ENCODE results near the gene MAP7D2.

Gene MAP7D2

DNA sequence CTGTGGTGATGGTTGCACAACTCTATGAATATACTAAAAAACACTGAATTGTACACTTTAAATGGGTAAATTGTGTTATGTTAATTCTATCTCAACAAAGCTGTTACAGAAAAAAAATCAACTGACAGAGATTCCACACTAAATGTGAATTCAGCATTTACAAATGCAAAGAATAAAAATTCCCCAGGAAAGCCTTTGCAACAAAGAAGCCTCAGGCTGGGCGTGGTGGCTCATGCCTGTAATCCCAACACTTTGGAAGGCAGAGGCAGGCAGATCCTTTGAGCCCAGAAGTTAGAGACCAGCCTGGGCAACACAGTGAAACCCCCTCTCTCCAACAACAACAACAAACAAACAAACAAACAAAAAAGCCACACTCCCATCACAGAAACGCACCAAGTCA is 134.8 kb downstream of the MAP7D2 start:
- POLR2A ChIA-PET = interaction anchor here (0.6 kb wide), 1 partner anchor 419 kb away, joined by 3 read pairs; no protein-coding TSS in a partner anchor
- CTCF ChIA-PET = interaction anchor here (0.5 to 0.7 kb wide), 2 partner anchors 30 to 51 kb away, joined by 3 to 4 read pairs; no protein-coding TSS in a partner anchor

DNA sequence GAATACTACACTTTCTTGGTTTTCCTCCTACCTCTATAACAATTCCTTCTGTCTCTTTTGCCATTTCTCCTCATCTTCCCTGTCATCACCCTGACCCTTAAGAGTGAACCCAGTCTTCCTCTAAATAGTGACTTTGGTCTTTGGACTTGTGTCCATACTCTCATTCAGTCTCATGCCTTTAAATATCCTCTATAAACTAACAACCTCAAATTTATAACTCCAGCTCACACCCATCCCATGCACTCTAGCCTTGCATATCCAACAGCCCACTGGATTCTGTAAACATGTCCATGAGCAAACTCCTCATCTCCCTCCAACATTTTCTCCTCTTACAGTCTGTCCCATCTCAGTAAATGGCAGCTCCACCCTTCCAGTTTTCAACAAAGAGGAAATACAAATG is 140.9 kb downstream of the MAP7D2 start:
- ChIA-PET CTCF (interaction anchor here (0.7 kb wide), 1 partner anchor 12 kb away, joined by 5 read pairs; no protein-coding TSS in a partner anchor), POLR2A (no interaction called here)
- Histone ChIP-seq H3K9me3 (ENCODE audit: control insufficient read depth, insufficient read depth, low read depth, low read length) (no peaks in the 10 kb centered on the region), H3K36me3 (ENCODE audit: control insufficient read depth in 2 of 2, insufficient read depth in 1 of 2, low read length in 2 of 2) (no peaks in the 10 kb centered on the region), H3K27ac (ENCODE audit: extremely low read depth, low read depth, low read length) (no peak overlapping the region), H3K4me3 (ENCODE audit: low read depth, low read length) (no peak overlapping the region), H3K4me1 (ENCODE audit: control insufficient read depth, insufficient read depth, low read length) (no peaks in the 10 kb centered on the region)
- no peak for TF ChIP-seq ZNF184 (tag by site-specific recombination; IDR thresholded peaks at IDR 0.05)
- no peak for TF ChIP-seq ZNF654 (tag by site-specific recombination; IDR thresholded peaks at IDR 0.05; ENCODE audit: low read depth)
- no peak for TF ChIP-seq MZF1 (tag by site-specific recombination; IDR thresholded peaks at IDR 0.05; ENCODE audit: borderline replicate concordance)
- TF ChIP-seq, protein P1, sequence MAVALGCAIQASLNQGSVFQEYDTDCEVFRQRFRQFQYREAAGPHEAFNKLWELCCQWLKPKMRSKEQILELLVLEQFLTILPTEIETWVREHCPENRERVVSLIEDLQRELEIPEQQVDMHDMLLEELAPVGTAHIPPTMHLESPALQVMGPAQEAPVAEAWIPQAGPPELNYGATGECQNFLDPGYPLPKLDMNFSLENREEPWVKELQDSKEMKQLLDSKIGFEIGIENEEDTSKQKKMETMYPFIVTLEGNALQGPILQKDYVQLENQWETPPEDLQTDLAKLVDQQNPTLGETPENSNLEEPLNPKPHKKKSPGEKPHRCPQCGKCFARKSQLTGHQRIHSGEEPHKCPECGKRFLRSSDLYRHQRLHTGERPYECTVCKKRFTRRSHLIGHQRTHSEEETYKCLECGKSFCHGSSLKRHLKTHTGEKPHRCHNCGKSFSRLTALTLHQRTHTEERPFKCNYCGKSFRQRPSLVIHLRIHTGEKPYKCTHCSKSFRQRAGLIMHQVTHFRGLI (tag by site-specific recombination; IDR thresholded peaks at IDR 0.05) = no peak
- TF ChIP-seq, protein P2, sequence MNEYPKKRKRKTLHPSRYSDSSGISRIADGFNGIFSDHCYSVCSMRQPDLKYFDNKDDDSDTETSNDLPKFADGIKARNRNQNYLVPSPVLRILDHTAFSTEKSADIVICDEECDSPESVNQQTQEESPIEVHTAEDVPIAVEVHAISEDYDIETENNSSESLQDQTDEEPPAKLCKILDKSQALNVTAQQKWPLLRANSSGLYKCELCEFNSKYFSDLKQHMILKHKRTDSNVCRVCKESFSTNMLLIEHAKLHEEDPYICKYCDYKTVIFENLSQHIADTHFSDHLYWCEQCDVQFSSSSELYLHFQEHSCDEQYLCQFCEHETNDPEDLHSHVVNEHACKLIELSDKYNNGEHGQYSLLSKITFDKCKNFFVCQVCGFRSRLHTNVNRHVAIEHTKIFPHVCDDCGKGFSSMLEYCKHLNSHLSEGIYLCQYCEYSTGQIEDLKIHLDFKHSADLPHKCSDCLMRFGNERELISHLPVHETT (tag by site-specific recombination; IDR thresholded peaks at IDR 0.05) = no peak
- TF ChIP-seq ZNF24 (tag by site-specific recombination; IDR thresholded peaks at IDR 0.05) = no peak
- TF ChIP-seq ZNF701 (tag by site-specific recombination; IDR thresholded peaks at IDR 0.05) = no peak
- no peak for TF ChIP-seq ZNF366 (tag by site-specific recombination; conservative IDR thresholded peaks at IDR 0.05)
- TF ChIP-seq, protein P3, sequence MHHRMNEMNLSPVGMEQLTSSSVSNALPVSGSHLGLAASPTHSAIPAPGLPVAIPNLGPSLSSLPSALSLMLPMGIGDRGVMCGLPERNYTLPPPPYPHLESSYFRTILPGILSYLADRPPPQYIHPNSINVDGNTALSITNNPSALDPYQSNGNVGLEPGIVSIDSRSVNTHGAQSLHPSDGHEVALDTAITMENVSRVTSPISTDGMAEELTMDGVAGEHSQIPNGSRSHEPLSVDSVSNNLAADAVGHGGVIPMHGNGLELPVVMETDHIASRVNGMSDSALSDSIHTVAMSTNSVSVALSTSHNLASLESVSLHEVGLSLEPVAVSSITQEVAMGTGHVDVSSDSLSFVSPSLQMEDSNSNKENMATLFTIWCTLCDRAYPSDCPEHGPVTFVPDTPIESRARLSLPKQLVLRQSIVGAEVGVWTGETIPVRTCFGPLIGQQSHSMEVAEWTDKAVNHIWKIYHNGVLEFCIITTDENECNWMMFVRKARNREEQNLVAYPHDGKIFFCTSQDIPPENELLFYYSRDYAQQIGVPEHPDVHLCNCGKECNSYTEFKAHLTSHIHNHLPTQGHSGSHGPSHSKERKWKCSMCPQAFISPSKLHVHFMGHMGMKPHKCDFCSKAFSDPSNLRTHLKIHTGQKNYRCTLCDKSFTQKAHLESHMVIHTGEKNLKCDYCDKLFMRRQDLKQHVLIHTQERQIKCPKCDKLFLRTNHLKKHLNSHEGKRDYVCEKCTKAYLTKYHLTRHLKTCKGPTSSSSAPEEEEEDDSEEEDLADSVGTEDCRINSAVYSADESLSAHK (tag by site-specific recombination; IDR thresholded peaks at IDR 0.05) = no peak
- TF ChIP-seq ZNF292 (tag by site-specific recombination; IDR thresholded peaks at IDR 0.05; ENCODE audit: borderline replicate concordance, low read depth) = no peak
- TF ChIP-seq TCF7L2 (IDR thresholded peaks at IDR 0.05; ENCODE audit: borderline replicate concordance, low read depth, low read length) = no peak
- no peak for TF ChIP-seq ZNF121 (tag by site-specific recombination; IDR thresholded peaks at IDR 0.05)
- TF ChIP-seq ZNF423 (tag by site-specific recombination; IDR thresholded peaks at IDR 0.05) = no peak
- TF ChIP-seq SP3 (tag by site-specific recombination; IDR thresholded peaks at IDR 0.05) = no peak

More for the DNA sequence above, 134.8 kb downstream of the MAP7D2 start:
- no peaks in the 10 kb centered on the region; a peak in 1 of 3 replicates for H3K36me3 ChIP-seq (ENCODE audit: control insufficient read depth in 2 of 2, insufficient read depth in 1 of 2, low read length in 2 of 2)
- no peaks in the 10 kb centered on the region for H3K4me1 ChIP-seq (ENCODE audit: control insufficient read depth, insufficient read depth, low read length)
- H3K4me3 ChIP-seq (ENCODE audit: low read depth, low read length) = no peak overlapping the region
- TF ChIP-seq ZNF510 (tag by site-specific recombination; IDR thresholded peaks at IDR 0.05; ENCODE audit: insufficient replicate concordance) (no peak), ZBTB17 (tag by site-specific recombination; IDR thresholded peaks at IDR 0.05) (0 out of 2 replicates have a peak, but pooled peaks have one; percentile 26)
- H3K27ac ChIP-seq (ENCODE audit: extremely low read depth, low read depth, low read length) = no peak overlapping the region
- no peaks in the 10 kb centered on the region for H3K9me3 ChIP-seq (ENCODE audit: control insufficient read depth, insufficient read depth, low read depth, low read length)

DNA sequence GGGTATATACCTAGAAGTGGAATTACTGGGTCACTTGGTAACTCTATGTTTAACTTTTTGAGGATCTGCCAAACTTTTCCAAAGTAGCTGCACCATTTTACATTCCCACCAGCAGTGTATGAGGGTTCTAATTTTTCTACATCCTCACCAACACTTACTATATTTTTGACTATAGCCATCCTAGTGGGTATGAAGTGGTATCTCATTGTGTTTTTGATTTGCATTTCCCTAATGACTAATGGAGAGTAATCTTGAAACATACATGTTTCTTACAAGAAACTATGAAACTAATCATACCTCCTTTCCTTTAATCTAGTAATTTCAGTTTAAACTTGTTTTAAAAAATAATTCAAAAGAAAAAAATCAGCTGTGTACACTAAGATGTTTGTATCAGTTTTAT is 143.7 kb downstream of the MAP7D2 start:
- no peak overlapping the region for H3K27ac ChIP-seq (ENCODE audit: extremely low read depth, low read depth, low read length)
- H3K9me3 ChIP-seq (ENCODE audit: control insufficient read depth, insufficient read depth, low read depth, low read length) = no peaks in the 10 kb centered on the region
- H3K4me1 ChIP-seq (ENCODE audit: control insufficient read depth, insufficient read depth, low read length) = no peaks in the 10 kb centered on the region
- ChIA-PET POLR2A (no interaction called here), CTCF (interaction anchor here (0.6 kb wide), 1 partner anchor 590 kb away, joined by 4 read pairs; no protein-coding TSS in a partner anchor)
- no peaks in the 10 kb centered on the region for H3K36me3 ChIP-seq (ENCODE audit: control insufficient read depth in 2 of 2, insufficient read depth in 1 of 2, low read length in 2 of 2)
- no peak overlapping the region for H3K4me3 ChIP-seq (ENCODE audit: low read depth, low read length)
- TF ChIP-seq ZNF792 (tag by site-specific recombination; IDR thresholded peaks at IDR 0.05) (no peak), ZNF558 (tag by site-specific recombination; IDR thresholded peaks at IDR 0.05) (no peak), IKZF3 (tag by site-specific recombination; IDR thresholded peaks at IDR 0.05) (no peak), ZNF366 (tag by site-specific recombination; conservative IDR thresholded peaks at IDR 0.05) (no peak), GLI2 (tag by site-specific recombination; IDR thresholded peaks at IDR 0.05; ENCODE audit: borderline replicate concordance, low read depth) (no peak), ZNF530 (tag by site-specific recombination; IDR thresholded peaks at IDR 0.05; ENCODE audit: low read depth) (no peak)
- TF ChIP-seq, protein P4, sequence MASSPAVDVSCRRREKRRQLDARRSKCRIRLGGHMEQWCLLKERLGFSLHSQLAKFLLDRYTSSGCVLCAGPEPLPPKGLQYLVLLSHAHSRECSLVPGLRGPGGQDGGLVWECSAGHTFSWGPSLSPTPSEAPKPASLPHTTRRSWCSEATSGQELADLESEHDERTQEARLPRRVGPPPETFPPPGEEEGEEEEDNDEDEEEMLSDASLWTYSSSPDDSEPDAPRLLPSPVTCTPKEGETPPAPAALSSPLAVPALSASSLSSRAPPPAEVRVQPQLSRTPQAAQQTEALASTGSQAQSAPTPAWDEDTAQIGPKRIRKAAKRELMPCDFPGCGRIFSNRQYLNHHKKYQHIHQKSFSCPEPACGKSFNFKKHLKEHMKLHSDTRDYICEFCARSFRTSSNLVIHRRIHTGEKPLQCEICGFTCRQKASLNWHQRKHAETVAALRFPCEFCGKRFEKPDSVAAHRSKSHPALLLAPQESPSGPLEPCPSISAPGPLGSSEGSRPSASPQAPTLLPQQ (tag by site-specific recombination; IDR thresholded peaks at IDR 0.05) = no peak
- TF ChIP-seq, protein P5, sequence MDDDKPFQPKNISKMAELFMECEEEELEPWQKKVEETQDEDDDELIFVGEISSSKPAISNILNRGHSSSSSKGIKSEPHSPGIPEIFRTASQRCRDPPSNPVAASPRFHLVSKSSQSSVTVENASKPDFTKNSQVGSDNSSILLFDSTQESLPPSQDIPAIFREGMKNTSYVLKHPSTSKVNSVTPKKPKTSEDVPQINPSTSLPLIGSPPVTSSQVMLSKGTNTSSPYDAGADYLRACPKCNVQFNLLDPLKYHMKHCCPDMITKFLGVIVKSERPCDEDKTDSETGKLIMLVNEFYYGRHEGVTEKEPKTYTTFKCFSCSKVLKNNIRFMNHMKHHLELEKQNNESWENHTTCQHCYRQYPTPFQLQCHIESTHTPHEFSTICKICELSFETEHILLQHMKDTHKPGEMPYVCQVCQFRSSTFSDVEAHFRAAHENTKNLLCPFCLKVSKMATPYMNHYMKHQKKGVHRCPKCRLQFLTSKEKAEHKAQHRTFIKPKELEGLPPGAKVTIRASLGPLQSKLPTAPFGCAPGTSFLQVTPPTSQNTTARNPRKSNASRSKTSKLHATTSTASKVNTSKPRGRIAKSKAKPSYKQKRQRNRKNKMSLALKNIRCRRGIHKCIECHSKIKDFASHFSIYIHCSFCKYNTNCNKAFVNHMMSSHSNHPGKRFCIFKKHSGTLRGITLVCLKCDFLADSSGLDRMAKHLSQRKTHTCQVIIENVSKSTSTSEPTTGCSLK (tag by site-specific recombination; IDR thresholded peaks at IDR 0.05) = no peak
